Right atrium auricular region (tissue), 2 donors: ENCODE measurements around the gene MLPH. TPM values are rescaled to one million over a fixed set of nuclear protein-coding genes. Genes with fewer than 3 reads are reported as not detected.
"Not testable (repeated sequence)": the region's sequence is repeated elsewhere in the genome, so short reads cannot be mapped to it uniquely, and the experiment has no call there.

Source experiments
- DNase-seq: peaks from one replicate; pipeline ENCODE4 v3.0.0-alpha.2; 2019; ENCODE audit warnings: low spot score
- H3K27ac ChIP-seq, 2 donors: fragments of 200-600 bp; sonication (generic); 1 replicate in 1 of 2; 2 replicates in 1 of 2; pipeline ENCODE4 v1.5.1; 2016 to 2019
- H3K27me3 ChIP-seq, 2 donors: fragments of 200-600 bp; sonication (generic); one replicate each; pipeline versions ENCODE4 v1.5.1 to v1.6.0; 2017 to 2019
- H3K36me3 ChIP-seq: fragments of 200-600 bp; sonication (generic); one replicate; pipeline ENCODE4 v1.5.1; 2016
- H3K4me1 ChIP-seq, 2 donors: fragments of 200-600 bp; sonication (generic); one replicate each; pipeline versions ENCODE4 v1.5.1 to v1.6.0; 2017 to 2019
- H3K4me3 ChIP-seq, 2 donors: fragments of 200-600 bp; sonication (generic); 1 replicate in 1 of 2; 2 replicates in 1 of 2; pipeline ENCODE4 v1.5.1; 2017 to 2019; ENCODE audit warnings: mild to moderate bottlenecking in 1 of 2, moderate library complexity in 1 of 2
- H3K9me3 ChIP-seq, 2 donors: fragments of 200-600 bp; sonication (generic); one replicate each; pipeline ENCODE4 v1.5.1; 2019
- CTCF ChIP-seq, 2 donors: fragments of 200-600 bp; sonication (generic); IDR thresholded peaks; one replicate each; pipeline ENCODE4 v1.5.1; 2019; ENCODE audit warnings: antibody characterized with exemption in 2 of 2
- total RNA-seq, 2 donors: library from RNA; depleted of rRNA; stranded (reverse); fragments of >200 nt; gene quantifications; one replicate each; pipeline ENCODE4 v1.1.0, GENCODE V29; 2016

MLPH gene
- total RNA-seq, 2 donors from 2014 or later, result 27.1 to 108 TPM

- Histone ChIP-seq H3K4me1 (peaks cover 0 to 23% of the 10 kb centered on the region in 2 donors), H3K9me3 (no peaks in the 10 kb centered on the region), H3K27ac (no peak overlapping the region), H3K36me3 (no peaks in the 10 kb centered on the region), H3K27me3 (no peaks in the 10 kb centered on the region), H3K4me3 (no peak overlapping the region)
- no peak for TF ChIP-seq CTCF (IDR thresholded peaks at IDR 0.05)
- DNase-seq, result no peak
Measured at GRCh38 chr2:237591141-237591881, 104.3 kb downstream of the MLPH start.

- no peaks in the 10 kb centered on the region for H3K9me3 ChIP-seq
- H3K4me3 ChIP-seq, result no peak overlapping the region
- no peak for TF ChIP-seq CTCF (IDR thresholded peaks at IDR 0.05)
- H3K36me3 ChIP-seq, result no peaks in the 10 kb centered on the region
- no peaks in the 10 kb centered on the region for H3K27me3 ChIP-seq
- H3K27ac ChIP-seq, result no peak overlapping the region
- H3K4me1 ChIP-seq, result peaks cover 0 to 23% of the 10 kb centered on the region in 2 donors
- DNase-seq, result no peak
Measured at GRCh38 chr2:237592425-237592980, 105.5 kb downstream of the MLPH start.

GRCh38 chr2:237593036-237593435, 106.0 kb downstream of the MLPH start:
- DNase-seq, result no peak

GRCh38 chr2:237593596-237594320, 106.7 kb downstream of the MLPH start:
- Histone ChIP-seq H3K4me1 (peaks cover 0 to 23% of the 10 kb centered on the region in 2 donors), H3K27ac (peak overlapping the region in 1 of 2 donors; percentile 81), H3K36me3 (no peaks in the 10 kb centered on the region), H3K4me3 (no peak overlapping the region), H3K9me3 (no peaks in the 10 kb centered on the region), H3K27me3 (no peaks in the 10 kb centered on the region)
- DNase-seq, result no peak
- TF ChIP-seq CTCF (IDR thresholded peaks at IDR 0.05), result no peak

More at GRCh38 chr2:237593036-237593435, 106.0 kb downstream of the MLPH start:
- Histone ChIP-seq H3K9me3 (no peaks in the 10 kb centered on the region), H3K4me1 (peaks cover 0 to 23% of the 10 kb centered on the region in 2 donors), H3K27me3 (no peaks in the 10 kb centered on the region), H3K36me3 (no peaks in the 10 kb centered on the region), H3K27ac (no peak overlapping the region), H3K4me3 (no peak overlapping the region)
- no peak for TF ChIP-seq CTCF (IDR thresholded peaks at IDR 0.05)

GRCh38 chr2:237594514-237594871, 107.4 kb downstream of the MLPH start:
- DNase-seq, result no peak
- no peak for TF ChIP-seq CTCF (IDR thresholded peaks at IDR 0.05)
- Histone ChIP-seq H3K4me1 (peaks cover 0 to 23% of the 10 kb centered on the region in 2 donors), H3K27me3 (no peaks in the 10 kb centered on the region), H3K9me3 (no peaks in the 10 kb centered on the region), H3K27ac (peak overlapping the region; percentile 69 to 81), H3K36me3 (no peaks in the 10 kb centered on the region), H3K4me3 (no peak overlapping the region)

- Histone ChIP-seq H3K4me1 (peaks cover 0 to 28% of the 10 kb centered on the region in 2 donors), H3K27ac (peak overlapping the region; percentile 69 to 81)
- not testable (repeated sequence) for H3K4me3 ChIP-seq, DNase-seq, H3K9me3 ChIP-seq, H3K27me3 ChIP-seq, H3K36me3 ChIP-seq
Measured at GRCh38 chr2:237595829-237596519, 108.9 kb downstream of the MLPH start.
